ENCODE results near the gene LMTK3. TPM values are rescaled to one million over a fixed set of nuclear protein-coding genes. Genes with fewer than 3 reads are reported as not detected.
A peak's percentile ranks its signal among the peaks of the same experiment; 100 is the strongest.

Gene LMTK3
- total and polyA plus RNA-seq, 9 of the 15 experiments (the other 6 are each of a cell fraction or from before 2014, with no cell fraction given) = 0.35 to 12.3 (median 2.0) TPM; not detected in 2

DNA sequence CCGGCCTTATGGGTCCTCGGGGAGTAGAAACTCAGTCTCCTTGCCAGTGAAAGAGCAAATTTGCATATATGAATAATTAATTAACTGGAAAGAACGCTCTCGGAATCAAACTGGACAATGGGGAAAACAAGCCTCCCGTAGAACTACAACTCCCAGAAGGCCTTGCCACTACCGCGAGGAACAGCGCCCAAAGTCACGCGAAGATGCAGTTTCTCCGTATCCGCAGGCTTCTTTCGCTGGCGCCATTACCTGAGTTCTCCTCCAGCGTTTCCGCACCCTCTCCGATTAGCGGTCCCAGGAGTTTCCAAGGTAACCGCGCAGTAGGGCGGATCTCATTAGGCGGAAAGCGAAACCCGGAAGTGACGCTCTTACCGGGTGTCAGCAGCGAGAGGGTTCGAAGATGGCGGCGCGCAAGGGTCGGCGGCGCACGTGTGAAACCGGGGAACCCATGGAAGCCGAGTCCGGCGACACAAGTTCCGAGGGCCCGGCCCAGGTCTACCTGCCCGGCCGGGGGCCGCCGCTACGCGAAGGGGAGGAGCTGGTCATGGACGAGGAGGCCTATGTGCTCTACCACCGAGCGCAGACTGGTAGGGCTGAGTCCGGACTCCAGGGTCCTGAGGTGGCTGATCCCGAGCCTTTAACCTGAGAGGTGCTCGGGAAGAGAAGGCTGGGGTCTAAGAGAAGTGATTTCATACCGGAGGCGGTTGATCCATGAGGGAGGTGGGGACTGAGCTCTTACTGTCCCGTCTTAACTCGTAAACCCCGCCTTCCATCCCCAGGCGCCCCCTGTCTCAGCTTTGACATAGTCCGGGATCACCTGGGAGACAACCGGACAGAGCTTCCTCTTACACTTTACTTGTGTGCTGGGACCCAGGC lies 65.8 kb downstream of the LMTK3 start, which contains the start of gene GRWD1 (continued):
- TF ChIP-seq, protein P1, sequence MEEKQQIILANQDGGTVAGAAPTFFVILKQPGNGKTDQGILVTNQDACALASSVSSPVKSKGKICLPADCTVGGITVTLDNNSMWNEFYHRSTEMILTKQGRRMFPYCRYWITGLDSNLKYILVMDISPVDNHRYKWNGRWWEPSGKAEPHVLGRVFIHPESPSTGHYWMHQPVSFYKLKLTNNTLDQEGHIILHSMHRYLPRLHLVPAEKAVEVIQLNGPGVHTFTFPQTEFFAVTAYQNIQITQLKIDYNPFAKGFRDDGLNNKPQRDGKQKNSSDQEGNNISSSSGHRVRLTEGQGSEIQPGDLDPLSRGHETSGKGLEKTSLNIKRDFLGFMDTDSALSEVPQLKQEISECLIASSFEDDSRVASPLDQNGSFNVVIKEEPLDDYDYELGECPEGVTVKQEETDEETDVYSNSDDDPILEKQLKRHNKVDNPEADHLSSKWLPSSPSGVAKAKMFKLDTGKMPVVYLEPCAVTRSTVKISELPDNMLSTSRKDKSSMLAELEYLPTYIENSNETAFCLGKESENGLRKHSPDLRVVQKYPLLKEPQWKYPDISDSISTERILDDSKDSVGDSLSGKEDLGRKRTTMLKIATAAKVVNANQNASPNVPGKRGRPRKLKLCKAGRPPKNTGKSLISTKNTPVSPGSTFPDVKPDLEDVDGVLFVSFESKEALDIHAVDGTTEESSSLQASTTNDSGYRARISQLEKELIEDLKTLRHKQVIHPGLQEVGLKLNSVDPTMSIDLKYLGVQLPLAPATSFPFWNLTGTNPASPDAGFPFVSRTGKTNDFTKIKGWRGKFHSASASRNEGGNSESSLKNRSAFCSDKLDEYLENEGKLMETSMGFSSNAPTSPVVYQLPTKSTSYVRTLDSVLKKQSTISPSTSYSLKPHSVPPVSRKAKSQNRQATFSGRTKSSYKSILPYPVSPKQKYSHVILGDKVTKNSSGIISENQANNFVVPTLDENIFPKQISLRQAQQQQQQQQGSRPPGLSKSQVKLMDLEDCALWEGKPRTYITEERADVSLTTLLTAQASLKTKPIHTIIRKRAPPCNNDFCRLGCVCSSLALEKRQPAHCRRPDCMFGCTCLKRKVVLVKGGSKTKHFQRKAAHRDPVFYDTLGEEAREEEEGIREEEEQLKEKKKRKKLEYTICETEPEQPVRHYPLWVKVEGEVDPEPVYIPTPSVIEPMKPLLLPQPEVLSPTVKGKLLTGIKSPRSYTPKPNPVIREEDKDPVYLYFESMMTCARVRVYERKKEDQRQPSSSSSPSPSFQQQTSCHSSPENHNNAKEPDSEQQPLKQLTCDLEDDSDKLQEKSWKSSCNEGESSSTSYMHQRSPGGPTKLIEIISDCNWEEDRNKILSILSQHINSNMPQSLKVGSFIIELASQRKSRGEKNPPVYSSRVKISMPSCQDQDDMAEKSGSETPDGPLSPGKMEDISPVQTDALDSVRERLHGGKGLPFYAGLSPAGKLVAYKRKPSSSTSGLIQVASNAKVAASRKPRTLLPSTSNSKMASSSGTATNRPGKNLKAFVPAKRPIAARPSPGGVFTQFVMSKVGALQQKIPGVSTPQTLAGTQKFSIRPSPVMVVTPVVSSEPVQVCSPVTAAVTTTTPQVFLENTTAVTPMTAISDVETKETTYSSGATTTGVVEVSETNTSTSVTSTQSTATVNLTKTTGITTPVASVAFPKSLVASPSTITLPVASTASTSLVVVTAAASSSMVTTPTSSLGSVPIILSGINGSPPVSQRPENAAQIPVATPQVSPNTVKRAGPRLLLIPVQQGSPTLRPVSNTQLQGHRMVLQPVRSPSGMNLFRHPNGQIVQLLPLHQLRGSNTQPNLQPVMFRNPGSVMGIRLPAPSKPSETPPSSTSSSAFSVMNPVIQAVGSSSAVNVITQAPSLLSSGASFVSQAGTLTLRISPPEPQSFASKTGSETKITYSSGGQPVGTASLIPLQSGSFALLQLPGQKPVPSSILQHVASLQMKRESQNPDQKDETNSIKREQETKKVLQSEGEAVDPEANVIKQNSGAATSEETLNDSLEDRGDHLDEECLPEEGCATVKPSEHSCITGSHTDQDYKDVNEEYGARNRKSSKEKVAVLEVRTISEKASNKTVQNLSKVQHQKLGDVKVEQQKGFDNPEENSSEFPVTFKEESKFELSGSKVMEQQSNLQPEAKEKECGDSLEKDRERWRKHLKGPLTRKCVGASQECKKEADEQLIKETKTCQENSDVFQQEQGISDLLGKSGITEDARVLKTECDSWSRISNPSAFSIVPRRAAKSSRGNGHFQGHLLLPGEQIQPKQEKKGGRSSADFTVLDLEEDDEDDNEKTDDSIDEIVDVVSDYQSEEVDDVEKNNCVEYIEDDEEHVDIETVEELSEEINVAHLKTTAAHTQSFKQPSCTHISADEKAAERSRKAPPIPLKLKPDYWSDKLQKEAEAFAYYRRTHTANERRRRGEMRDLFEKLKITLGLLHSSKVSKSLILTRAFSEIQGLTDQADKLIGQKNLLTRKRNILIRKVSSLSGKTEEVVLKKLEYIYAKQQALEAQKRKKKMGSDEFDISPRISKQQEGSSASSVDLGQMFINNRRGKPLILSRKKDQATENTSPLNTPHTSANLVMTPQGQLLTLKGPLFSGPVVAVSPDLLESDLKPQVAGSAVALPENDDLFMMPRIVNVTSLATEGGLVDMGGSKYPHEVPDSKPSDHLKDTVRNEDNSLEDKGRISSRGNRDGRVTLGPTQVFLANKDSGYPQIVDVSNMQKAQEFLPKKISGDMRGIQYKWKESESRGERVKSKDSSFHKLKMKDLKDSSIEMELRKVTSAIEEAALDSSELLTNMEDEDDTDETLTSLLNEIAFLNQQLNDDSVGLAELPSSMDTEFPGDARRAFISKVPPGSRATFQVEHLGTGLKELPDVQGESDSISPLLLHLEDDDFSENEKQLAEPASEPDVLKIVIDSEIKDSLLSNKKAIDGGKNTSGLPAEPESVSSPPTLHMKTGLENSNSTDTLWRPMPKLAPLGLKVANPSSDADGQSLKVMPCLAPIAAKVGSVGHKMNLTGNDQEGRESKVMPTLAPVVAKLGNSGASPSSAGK (IDR thresholded peaks at IDR 0.05) = no peak
- TF ChIP-seq PHF8 (IDR thresholded peaks at IDR 0.05; ENCODE audit: borderline replicate concordance, low read length) = peak; percentile 96
- 0 out of 2 replicates have a peak, but pooled peaks have one; percentile 54 for TF ChIP-seq NR2C2 (CRISPR knock-in tag; IDR thresholded peaks at IDR 0.05)
- peak; percentile 90 for TF ChIP-seq NR2C2 (tag; IDR thresholded peaks at IDR 0.05)
- TF ChIP-seq BMI1 (IDR thresholded peaks at IDR 0.05; ENCODE audit: low read length) = no peak
- TF ChIP-seq MTA2 (IDR thresholded peaks at IDR 0.05; ENCODE audit: low read depth) = no peak
- TF ChIP-seq, protein P2, sequence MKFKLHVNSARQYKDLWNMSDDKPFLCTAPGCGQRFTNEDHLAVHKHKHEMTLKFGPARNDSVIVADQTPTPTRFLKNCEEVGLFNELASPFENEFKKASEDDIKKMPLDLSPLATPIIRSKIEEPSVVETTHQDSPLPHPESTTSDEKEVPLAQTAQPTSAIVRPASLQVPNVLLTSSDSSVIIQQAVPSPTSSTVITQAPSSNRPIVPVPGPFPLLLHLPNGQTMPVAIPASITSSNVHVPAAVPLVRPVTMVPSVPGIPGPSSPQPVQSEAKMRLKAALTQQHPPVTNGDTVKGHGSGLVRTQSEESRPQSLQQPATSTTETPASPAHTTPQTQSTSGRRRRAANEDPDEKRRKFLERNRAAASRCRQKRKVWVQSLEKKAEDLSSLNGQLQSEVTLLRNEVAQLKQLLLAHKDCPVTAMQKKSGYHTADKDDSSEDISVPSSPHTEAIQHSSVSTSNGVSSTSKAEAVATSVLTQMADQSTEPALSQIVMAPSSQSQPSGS (CRISPR knock-in tag; IDR thresholded peaks at IDR 0.05) = no peak
- TF ChIP-seq, protein P3, sequence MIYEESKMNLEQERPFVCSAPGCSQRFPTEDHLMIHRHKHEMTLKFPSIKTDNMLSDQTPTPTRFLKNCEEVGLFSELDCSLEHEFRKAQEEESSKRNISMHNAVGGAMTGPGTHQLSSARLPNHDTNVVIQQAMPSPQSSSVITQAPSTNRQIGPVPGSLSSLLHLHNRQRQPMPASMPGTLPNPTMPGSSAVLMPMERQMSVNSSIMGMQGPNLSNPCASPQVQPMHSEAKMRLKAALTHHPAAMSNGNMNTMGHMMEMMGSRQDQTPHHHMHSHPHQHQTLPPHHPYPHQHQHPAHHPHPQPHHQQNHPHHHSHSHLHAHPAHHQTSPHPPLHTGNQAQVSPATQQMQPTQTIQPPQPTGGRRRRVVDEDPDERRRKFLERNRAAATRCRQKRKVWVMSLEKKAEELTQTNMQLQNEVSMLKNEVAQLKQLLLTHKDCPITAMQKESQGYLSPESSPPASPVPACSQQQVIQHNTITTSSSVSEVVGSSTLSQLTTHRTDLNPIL (CRISPR knock-in tag; IDR thresholded peaks at IDR 0.05) = no peak
- no peak for TF ChIP-seq MCM3 (IDR thresholded peaks at IDR 0.05)
- TF ChIP-seq DNMT1 (IDR thresholded peaks at IDR 0.05) = no peak; the same call in 1 of the 2 replicates
- TF ChIP-seq CTBP1 (IDR thresholded peaks at IDR 0.05; ENCODE audit: borderline replicate concordance) = peak; percentile 58; the same call in 1 of the 2 replicates
- peak; percentile 95 for TF ChIP-seq MYC (IDR thresholded peaks at IDR 0.05; ENCODE audit: low read depth, low read length)
- TF ChIP-seq MYC (CRISPR knock-in tag; IDR thresholded peaks at IDR 0.05; ENCODE audit: borderline replicate concordance, low read depth) = peak; percentile 96
